OCI-LY1 (cell line): ENCODE results near the gene SMIM5.

Source experiments
- CTCF ChIP-seq: fragments of 200-600 bp; sonication (generic), shearing (Covaris generic); IDR thresholded peaks from 2 replicates; pipeline ENCODE4 v1.5.1; 2017; ENCODE audit warnings: mild to moderate bottlenecking, antibody characterized with exemption, low read length, moderate library complexity, mixed read lengths
- EZH2 ChIP-seq: fragments of 200-600 bp; sonication (generic), shearing (Covaris generic); IDR thresholded peaks from 2 replicates; pipeline ENCODE4 v1.8.0; 2017; ENCODE audit warnings: borderline replicate concordance, mixed run types, mild to moderate bottlenecking, antibody characterized with exemption, low read length, moderate library complexity, mixed read lengths

DNA sequence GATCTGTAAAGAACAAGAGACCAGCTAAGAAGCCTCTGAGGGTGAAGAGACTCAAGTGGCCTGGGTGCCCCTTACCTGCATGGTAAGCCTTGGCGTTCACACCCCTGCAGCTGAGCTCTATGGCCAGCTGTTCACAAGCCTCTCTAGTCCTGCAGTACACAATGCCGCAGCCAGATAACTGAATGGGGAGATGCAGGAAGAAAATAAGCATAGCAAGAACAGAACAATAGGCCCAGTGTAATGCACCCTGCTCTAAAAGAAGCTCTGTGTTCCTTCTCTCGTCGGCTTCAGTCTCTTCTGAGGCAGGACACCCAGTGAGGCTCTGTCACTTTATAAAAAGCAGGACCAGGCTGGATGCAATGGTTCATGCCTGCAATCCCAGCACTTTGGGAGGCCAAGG lies 28.3 kb downstream of the SMIM5 start:
- TF ChIP-seq CTCF (no peak), EZH2 (no peak)
